ENCODE data around the gene GBX1.

GBX1 gene

DNA sequence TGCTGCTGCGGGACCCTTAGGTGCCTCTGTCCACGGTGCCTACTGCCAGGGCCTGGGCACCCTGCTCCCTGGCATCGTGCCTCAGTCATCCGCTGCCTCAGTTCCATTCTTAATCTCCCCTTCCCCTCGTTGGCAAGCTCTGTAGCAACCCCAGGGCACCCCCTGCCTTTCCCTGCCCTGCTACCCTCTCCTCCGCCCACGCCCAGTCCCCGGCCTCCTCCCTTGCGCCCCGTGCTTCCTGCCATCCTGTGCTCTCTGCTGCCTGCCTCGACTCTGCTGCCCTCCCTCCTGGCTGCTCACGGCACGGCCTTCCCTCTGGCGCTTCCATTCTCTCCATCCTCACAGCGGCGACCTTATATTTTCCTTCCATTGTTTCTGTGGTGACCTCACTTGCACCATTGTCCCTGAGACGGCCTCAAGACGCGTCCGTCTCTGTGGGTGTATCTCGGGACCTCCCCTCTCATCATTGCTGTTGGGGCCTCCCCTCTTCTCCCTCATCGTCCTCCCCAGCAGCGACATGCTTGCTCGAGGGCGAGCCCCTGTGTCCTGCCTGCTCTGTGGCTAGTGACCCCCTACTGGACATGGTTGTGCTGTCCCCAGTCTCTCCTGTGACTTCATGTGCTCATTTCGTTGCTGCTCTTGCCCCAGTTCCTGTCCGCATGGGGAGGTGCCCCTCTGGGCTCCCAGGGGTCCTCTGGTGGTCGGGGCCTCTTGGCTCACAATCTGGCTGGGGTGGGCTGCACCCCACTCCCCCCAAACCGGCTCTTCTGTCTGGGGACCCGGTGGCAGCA lies 45.9 kb downstream of the GBX1 start:
- H3K27ac ChIP-seq (ENCODE audit: low read depth, low read length), result no peak overlapping the region
- no peak overlapping the region for H3K4me3 ChIP-seq (ENCODE audit: low read depth in 1 of 2, low read length in 2 of 2)
- peaks cover 6 to 10% of the 10 kb centered on the region in 2 donors for H3K4me1 ChIP-seq (ENCODE audit: control insufficient read depth in 1 of 2, insufficient read depth in 2 of 2, low read length in 2 of 2)
- H3K27me3 ChIP-seq (ENCODE audit: control insufficient read depth in 1 of 2, insufficient read depth in 2 of 2, low read length in 2 of 2), result no peaks in the 10 kb centered on the region
- H3K9ac ChIP-seq (ENCODE audit: low read depth in 1 of 2, low read length in 2 of 2), result no peak overlapping the region
- no peaks in the 10 kb centered on the region for H3K9me3 ChIP-seq (ENCODE audit: control insufficient read depth in 1 of 2, low read length in 2 of 2)
- H3K36me3 ChIP-seq (ENCODE audit: control insufficient read depth in 1 of 2, insufficient read depth in 2 of 2, low read length in 2 of 2), result peaks cover 13 to 64% of the 10 kb centered on the region in 2 donors

DNA sequence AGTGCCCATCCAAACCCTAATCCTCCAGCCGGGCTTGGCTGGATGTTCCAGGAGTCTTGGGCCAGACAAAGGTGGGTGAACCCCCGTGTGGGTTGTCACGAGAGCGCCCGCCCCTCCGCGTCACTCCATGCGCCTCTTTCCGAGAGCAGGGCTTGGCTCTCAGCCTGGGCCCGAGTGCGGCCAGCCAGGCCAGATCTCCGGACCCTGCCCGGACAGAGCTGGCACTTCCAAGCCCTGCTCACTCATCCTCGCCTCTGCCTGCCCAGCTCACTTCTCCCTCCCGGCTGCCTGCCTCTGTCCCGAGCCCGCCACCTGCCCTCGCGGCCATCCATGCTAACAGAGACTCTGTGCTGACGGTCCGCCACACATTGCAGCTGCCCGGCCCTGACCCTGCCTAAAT lies 46.6 kb downstream of the GBX1 start:
- Histone ChIP-seq H3K36me3 (ENCODE audit: control insufficient read depth in 1 of 2, insufficient read depth in 2 of 2, low read length in 2 of 2) (peaks cover 13 to 64% of the 10 kb centered on the region in 2 donors), H3K27ac (ENCODE audit: low read depth, low read length) (no peak overlapping the region), H3K4me3 (ENCODE audit: low read depth in 1 of 2, low read length in 2 of 2) (no peak overlapping the region), H3K9ac (ENCODE audit: low read depth in 1 of 2, low read length in 2 of 2) (no peak overlapping the region), H3K4me1 (ENCODE audit: control insufficient read depth in 1 of 2, insufficient read depth in 2 of 2, low read length in 2 of 2) (peaks cover 9 to 12% of the 10 kb centered on the region in 2 donors), H3K9me3 (ENCODE audit: control insufficient read depth in 1 of 2, low read length in 2 of 2) (no peaks in the 10 kb centered on the region), H3K27me3 (ENCODE audit: control insufficient read depth in 1 of 2, insufficient read depth in 2 of 2, low read length in 2 of 2) (no peaks in the 10 kb centered on the region)

GRCh38 chr7:151119902-151120301 lies 47.6 kb downstream of the GBX1 start:
- Histone ChIP-seq H3K9me3 (ENCODE audit: control insufficient read depth in 1 of 2, low read length in 2 of 2) (no peaks in the 10 kb centered on the region), H3K27me3 (ENCODE audit: control insufficient read depth in 1 of 2, insufficient read depth in 2 of 2, low read length in 2 of 2) (no peaks in the 10 kb centered on the region), H3K4me3 (ENCODE audit: low read depth in 1 of 2, low read length in 2 of 2) (no peak overlapping the region), H3K9ac (ENCODE audit: low read depth in 1 of 2, low read length in 2 of 2) (no peak overlapping the region), H3K36me3 (ENCODE audit: control insufficient read depth in 1 of 2, insufficient read depth in 2 of 2, low read length in 2 of 2) (peaks cover 13 to 61% of the 10 kb centered on the region in 2 donors), H3K27ac (ENCODE audit: low read depth, low read length) (no peak overlapping the region), H3K4me1 (ENCODE audit: control insufficient read depth in 1 of 2, insufficient read depth in 2 of 2, low read length in 2 of 2) (peaks cover 1 to 13% of the 10 kb centered on the region in 2 donors)

DNA sequence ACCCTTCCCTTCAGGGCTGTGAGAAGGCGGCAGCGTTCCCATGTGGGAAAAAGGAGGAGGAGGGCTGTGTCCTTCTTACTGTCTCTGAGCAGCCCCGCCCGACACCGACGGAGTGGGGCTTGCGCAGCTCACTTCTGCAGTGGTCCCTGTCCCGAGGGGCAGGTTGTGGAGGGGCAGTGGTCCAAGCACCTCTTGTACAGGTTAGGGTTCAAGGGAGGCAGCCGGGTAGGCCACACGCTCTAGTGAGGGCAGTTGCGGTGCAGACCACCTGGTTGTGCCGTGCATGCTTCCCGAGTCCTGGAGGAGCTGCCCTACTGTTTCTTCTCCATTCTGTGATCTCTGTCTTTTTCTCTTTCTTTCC lies 48.5 kb downstream of the GBX1 start:
- Histone ChIP-seq H3K9me3 (ENCODE audit: control insufficient read depth in 1 of 2, low read length in 2 of 2) (no peaks in the 10 kb centered on the region), H3K27ac (ENCODE audit: low read depth, low read length) (no peak overlapping the region), H3K36me3 (ENCODE audit: control insufficient read depth in 1 of 2, insufficient read depth in 2 of 2, low read length in 2 of 2) (peaks cover 13 to 53% of the 10 kb centered on the region in 2 donors), H3K4me3 (ENCODE audit: low read depth in 1 of 2, low read length in 2 of 2) (no peak overlapping the region), H3K4me1 (ENCODE audit: control insufficient read depth in 1 of 2, insufficient read depth in 2 of 2, low read length in 2 of 2) (peaks cover 0 to 12% of the 10 kb centered on the region in 2 donors), H3K9ac (ENCODE audit: low read depth in 1 of 2, low read length in 2 of 2) (no peak overlapping the region), H3K27me3 (ENCODE audit: control insufficient read depth in 1 of 2, insufficient read depth in 2 of 2, low read length in 2 of 2) (no peaks in the 10 kb centered on the region)

DNA sequence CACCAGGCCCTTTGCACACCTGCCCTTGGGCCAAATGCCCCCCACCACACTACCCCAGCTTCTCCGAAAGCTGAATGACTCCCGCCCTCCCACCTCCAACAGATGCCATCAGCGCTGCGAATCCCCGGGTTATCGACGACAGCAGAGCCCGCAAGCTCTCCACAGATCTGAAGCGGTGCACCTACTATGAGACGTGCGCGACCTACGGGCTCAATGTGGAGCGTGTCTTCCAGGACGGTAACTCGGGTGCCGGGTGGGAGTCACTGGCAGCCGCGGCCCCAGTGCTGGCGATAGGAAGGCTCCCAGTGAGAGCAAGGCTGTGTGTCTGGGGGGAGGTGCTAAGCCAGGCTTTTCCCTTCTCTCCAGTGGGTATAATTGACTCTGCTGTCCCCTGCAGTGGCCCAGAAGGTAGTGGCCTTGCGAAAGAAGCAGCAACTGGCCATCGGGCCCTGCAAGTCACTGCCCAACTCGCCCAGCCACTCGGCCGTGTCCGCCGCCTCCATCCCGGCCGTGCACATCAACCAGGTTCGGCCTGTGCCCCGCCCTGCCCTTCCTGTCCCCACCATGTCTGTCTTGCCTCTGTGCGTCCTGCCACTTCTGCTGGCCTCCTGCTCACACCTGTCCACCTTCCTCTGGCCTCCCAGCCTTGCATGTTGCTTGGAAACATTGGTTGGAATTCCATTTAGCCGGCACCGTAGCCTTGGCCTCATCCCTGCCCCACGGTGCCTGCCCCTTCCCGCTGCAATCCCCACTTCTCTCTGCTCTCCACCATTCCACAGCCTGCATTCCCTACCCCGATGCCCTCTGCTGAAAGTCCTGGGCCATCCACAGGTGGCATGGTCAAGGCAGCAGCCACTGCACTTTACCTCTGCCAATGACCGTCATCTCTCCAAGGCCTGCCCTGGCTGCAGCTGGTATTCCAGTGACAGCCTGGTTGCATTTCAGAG lies 49.1 kb downstream of the GBX1 start:
- H3K27me3 ChIP-seq (ENCODE audit: control insufficient read depth in 1 of 2, insufficient read depth in 2 of 2, low read length in 2 of 2), result no peaks in the 10 kb centered on the region
- peaks cover 0 to 13% of the 10 kb centered on the region in 2 donors for H3K4me1 ChIP-seq (ENCODE audit: control insufficient read depth in 1 of 2, insufficient read depth in 2 of 2, low read length in 2 of 2)
- H3K4me3 ChIP-seq (ENCODE audit: low read depth in 1 of 2, low read length in 2 of 2), result no peak overlapping the region
- no peaks in the 10 kb centered on the region for H3K9me3 ChIP-seq (ENCODE audit: control insufficient read depth in 1 of 2, low read length in 2 of 2)
- no peak overlapping the region for H3K27ac ChIP-seq (ENCODE audit: low read depth, low read length)
- no peak overlapping the region for H3K9ac ChIP-seq (ENCODE audit: low read depth in 1 of 2, low read length in 2 of 2)
- peaks cover 13 to 47% of the 10 kb centered on the region in 2 donors for H3K36me3 ChIP-seq (ENCODE audit: control insufficient read depth in 1 of 2, insufficient read depth in 2 of 2, low read length in 2 of 2)

GRCh38 chr7:151117565-151117964 lies 49.9 kb downstream of the GBX1 start:
- no peak overlapping the region for H3K27ac ChIP-seq (ENCODE audit: low read depth, low read length)
- H3K36me3 ChIP-seq (ENCODE audit: control insufficient read depth in 1 of 2, insufficient read depth in 2 of 2, low read length in 2 of 2), result peaks cover 13 to 48% of the 10 kb centered on the region in 2 donors
- H3K27me3 ChIP-seq (ENCODE audit: control insufficient read depth in 1 of 2, insufficient read depth in 2 of 2, low read length in 2 of 2), result no peaks in the 10 kb centered on the region
- H3K4me3 ChIP-seq (ENCODE audit: low read depth in 1 of 2, low read length in 2 of 2), result no peak overlapping the region
- H3K9me3 ChIP-seq (ENCODE audit: control insufficient read depth in 1 of 2, low read length in 2 of 2), result no peaks in the 10 kb centered on the region
- H3K4me1 ChIP-seq (ENCODE audit: control insufficient read depth in 1 of 2, insufficient read depth in 2 of 2, low read length in 2 of 2), result peaks cover 0 to 13% of the 10 kb centered on the region in 2 donors
- no peak overlapping the region for H3K9ac ChIP-seq (ENCODE audit: low read depth in 1 of 2, low read length in 2 of 2)

DNA sequence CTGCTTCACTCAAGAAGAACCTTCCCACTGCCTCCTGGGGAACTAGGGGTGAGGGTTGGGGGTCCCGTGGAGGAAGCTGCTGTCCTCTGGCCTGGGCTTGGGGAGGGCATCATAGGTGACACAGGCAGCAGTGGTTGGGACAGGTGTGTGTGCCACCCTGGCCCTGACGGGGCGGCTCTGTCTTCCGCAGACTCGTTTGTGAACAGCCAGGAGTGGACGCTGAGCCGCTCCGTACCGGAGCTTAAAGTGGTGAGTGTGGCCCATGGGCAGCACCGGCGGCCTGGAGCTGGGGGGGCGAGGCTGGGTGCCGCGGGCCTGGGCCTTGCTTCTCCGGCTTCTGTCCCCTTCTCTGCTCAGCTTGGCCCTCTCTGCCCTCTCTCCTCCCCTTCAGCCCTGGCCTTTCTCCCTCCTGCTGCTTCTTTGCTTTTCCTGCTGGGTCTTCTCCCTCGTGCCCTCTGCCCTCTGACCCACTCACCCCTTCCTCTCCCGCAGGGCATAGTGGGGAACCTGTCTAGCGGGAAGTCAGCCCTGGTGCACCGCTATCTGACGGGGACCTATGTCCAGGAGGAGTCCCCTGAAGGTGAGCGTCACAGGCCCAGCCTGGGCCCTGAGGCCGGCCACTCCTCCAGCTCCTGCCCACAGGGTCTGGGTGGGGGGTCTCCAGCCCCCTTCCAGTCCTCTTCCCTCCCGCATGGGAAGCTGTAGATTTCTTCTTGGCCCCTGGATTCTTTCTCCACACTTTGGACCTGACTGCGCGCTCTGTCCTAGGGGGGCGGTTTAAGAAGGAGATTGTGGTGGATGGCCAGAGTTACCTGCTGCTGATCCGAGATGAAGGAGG lies 50.7 kb downstream of the GBX1 start:
- Histone ChIP-seq H3K36me3 (ENCODE audit: control insufficient read depth in 1 of 2, insufficient read depth in 2 of 2, low read length in 2 of 2) (peaks cover 13 to 47% of the 10 kb centered on the region in 2 donors), H3K9me3 (ENCODE audit: control insufficient read depth in 1 of 2, low read length in 2 of 2) (no peaks in the 10 kb centered on the region), H3K9ac (ENCODE audit: low read depth in 1 of 2, low read length in 2 of 2) (no peak overlapping the region), H3K4me3 (ENCODE audit: low read depth in 1 of 2, low read length in 2 of 2) (no peak overlapping the region), H3K27me3 (ENCODE audit: control insufficient read depth in 1 of 2, insufficient read depth in 2 of 2, low read length in 2 of 2) (no peaks in the 10 kb centered on the region), H3K4me1 (ENCODE audit: control insufficient read depth in 1 of 2, insufficient read depth in 2 of 2, low read length in 2 of 2) (peaks cover 0 to 13% of the 10 kb centered on the region in 2 donors), H3K27ac (ENCODE audit: low read depth, low read length) (no peak overlapping the region)

GRCh38 chr7:151115836-151116418 lies 51.6 kb downstream of the GBX1 start:
- Histone ChIP-seq H3K4me3 (ENCODE audit: low read depth in 1 of 2, low read length in 2 of 2) (no peak overlapping the region), H3K27ac (ENCODE audit: low read depth, low read length) (no peak overlapping the region), H3K36me3 (ENCODE audit: control insufficient read depth in 1 of 2, insufficient read depth in 2 of 2, low read length in 2 of 2) (peaks cover 13 to 38% of the 10 kb centered on the region in 2 donors), H3K9me3 (ENCODE audit: control insufficient read depth in 1 of 2, low read length in 2 of 2) (no peaks in the 10 kb centered on the region), H3K4me1 (ENCODE audit: control insufficient read depth in 1 of 2, insufficient read depth in 2 of 2, low read length in 2 of 2) (peaks cover 3 to 17% of the 10 kb centered on the region in 2 donors), H3K9ac (ENCODE audit: low read depth in 1 of 2, low read length in 2 of 2) (no peak overlapping the region), H3K27me3 (ENCODE audit: control insufficient read depth in 1 of 2, insufficient read depth in 2 of 2, low read length in 2 of 2) (no peaks in the 10 kb centered on the region)

DNA sequence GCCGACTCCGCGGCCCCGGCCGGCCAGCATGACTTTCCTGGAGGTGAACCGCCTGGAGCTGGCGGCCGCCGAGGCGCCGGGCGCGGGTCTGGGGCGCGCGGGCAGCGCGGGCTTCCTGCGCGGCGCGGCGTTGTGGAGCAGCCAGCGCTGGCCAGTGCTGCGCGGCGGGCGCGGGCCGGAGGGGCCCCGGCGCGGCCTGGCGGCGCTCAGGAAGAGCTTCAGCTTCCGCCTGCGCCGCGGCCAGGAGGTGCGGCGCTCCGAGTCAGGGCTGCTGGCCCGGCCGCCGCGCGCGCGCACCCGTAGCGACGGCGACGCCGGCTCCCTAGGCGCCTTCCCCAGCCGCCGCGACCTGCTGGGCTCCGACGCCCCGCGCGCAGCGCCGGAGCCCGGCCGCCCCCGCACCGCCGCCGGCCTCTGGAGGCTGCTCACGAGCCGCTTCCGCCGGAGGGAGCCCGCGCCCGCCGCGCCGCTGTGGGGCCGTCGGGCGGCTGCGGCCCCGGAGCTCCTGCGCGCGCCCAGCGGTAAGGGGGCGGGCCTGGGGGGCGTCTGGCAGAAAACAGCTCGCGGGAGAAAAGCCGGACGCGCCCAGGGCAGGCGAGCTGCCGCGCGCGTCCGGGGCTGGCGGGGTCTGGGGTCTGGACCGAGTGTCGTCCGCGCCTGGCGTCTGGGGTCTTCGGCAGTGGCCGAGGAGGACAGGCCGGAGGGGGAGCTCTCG lies 52.2 kb downstream of the GBX1 start:
- H3K27ac ChIP-seq (ENCODE audit: low read depth, low read length), result no peak overlapping the region
- no peaks in the 10 kb centered on the region for H3K9me3 ChIP-seq (ENCODE audit: control insufficient read depth in 1 of 2, low read length in 2 of 2)
- peaks cover 11 to 32% of the 10 kb centered on the region in 2 donors for H3K36me3 ChIP-seq (ENCODE audit: control insufficient read depth in 1 of 2, insufficient read depth in 2 of 2, low read length in 2 of 2)
- no peaks in the 10 kb centered on the region for H3K27me3 ChIP-seq (ENCODE audit: control insufficient read depth in 1 of 2, insufficient read depth in 2 of 2, low read length in 2 of 2)
- H3K4me1 ChIP-seq (ENCODE audit: control insufficient read depth in 1 of 2, insufficient read depth in 2 of 2, low read length in 2 of 2), result peaks cover 10 to 21% of the 10 kb centered on the region in 2 donors
- no peak overlapping the region for H3K9ac ChIP-seq (ENCODE audit: low read depth in 1 of 2, low read length in 2 of 2)
- H3K4me3 ChIP-seq (ENCODE audit: low read depth in 1 of 2, low read length in 2 of 2), result no peak overlapping the region
